ENCODE measurements around the gene ODC1.

Gene ODC1

DNA sequence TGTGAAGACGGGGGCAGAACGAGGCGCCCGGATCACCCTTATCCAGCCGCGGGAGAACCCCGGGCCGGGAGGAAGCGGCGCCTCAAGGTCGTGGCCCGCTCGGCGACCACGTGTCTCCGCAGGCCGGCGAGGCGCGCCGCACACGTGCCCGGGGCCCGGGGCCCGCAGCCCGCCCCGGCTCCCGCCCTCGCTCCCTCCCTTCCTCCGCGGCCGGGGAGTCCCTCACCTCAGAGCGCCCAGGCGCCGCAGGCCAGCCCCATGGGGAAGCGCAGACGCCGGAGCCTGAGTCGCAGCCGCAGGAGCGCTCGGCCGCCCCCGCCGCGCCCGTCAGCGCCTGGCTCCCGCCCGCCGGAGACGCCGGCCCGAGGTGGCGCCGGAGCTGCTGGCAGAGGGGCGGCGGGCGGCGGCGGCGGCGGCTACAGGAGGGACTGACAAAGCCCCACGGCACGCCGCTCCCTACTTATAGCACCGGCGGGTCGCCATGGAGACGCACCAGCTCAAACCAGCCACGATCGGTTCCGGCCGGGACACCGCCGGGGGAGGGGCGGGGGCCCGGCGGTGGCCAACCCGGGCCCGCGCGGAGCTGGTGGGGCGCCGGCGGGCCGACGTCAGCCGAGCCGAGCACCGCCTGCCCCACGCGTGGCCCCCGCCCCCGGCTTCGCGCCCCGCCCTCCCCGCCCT lies at the start of gene ODC1:
ODC1 (minus strand) TSS at position 433 of the 681 bp plus-strand sequence. CDS start 3,295 bp downstream, outside the sequence.
- peaks cover 41% of the 10 kb centered on the region for H3K79me2 ChIP-seq (ENCODE audit: insufficient read depth, low read length)
- peak within 1 kb of the TSS; percentile 85 for H2AFZ ChIP-seq (ENCODE audit: low read depth, low read length, severe bottlenecking)
- TF ChIP-seq, protein P1, sequence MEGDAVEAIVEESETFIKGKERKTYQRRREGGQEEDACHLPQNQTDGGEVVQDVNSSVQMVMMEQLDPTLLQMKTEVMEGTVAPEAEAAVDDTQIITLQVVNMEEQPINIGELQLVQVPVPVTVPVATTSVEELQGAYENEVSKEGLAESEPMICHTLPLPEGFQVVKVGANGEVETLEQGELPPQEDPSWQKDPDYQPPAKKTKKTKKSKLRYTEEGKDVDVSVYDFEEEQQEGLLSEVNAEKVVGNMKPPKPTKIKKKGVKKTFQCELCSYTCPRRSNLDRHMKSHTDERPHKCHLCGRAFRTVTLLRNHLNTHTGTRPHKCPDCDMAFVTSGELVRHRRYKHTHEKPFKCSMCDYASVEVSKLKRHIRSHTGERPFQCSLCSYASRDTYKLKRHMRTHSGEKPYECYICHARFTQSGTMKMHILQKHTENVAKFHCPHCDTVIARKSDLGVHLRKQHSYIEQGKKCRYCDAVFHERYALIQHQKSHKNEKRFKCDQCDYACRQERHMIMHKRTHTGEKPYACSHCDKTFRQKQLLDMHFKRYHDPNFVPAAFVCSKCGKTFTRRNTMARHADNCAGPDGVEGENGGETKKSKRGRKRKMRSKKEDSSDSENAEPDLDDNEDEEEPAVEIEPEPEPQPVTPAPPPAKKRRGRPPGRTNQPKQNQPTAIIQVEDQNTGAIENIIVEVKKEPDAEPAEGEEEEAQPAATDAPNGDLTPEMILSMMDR (IDR thresholded peaks at IDR 0.05; ENCODE audit: insufficient read depth, low read length, poor library complexity, severe bottlenecking): no peak
- no peak for TF ChIP-seq EZH2phosphoT487 (conservative IDR thresholded peaks at IDR 0.05; ENCODE audit: low read length)

DNA sequence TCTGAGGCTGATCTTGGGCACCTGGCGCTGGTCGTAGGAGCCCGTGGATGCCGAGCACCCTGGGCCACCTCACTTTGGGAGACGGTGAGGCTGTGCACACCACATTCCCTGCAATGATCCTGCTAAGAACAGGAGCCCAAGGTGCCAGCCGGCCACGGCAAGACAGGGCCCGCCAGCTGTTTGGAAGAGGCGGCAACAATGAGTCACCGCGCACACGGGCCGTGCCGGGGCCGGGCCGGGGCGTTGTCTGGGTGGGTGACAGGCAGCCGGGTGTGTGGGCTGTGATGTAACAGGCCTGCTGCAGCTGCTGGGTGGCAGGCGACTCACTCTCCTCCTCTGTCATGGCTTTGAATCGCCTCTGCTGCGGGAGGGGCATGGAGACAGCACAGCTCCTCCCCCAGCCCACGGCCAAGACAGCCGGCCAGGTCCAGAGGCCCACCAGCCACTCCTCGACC lies 49.7 kb upstream of the ODC1 start:
- no peaks in the 10 kb centered on the region for H3K9me2 ChIP-seq (replicated peaks; ENCODE audit: insufficient read depth, low read length)
- no peaks in the 10 kb centered on the region for H4K20me1 ChIP-seq (ENCODE audit: low read depth, low read length)
- no peak overlapping the region for H3K27ac ChIP-seq (ENCODE audit: low read depth, low read length)
- no peaks in the 10 kb centered on the region for H3K27me3 ChIP-seq (ENCODE audit: low read length)
- no peak overlapping the region for H2AFZ ChIP-seq (ENCODE audit: low read depth, low read length, severe bottlenecking)
- no peaks in the 10 kb centered on the region for H3K9me3 ChIP-seq (ENCODE audit: insufficient read depth, low read length)
- no peak overlapping the region for H3K4me3 ChIP-seq (ENCODE audit: insufficient read depth, low read length, poor library complexity, severe bottlenecking)
- H3F3A ChIP-seq (ENCODE audit: insufficient read depth): no peaks in the 10 kb centered on the region
- H3K4me2 ChIP-seq (ENCODE audit: low read depth, low read length, poor library complexity, severe bottlenecking): no peak overlapping the region
- TF ChIP-seq, protein P1 (IDR thresholded peaks at IDR 0.05; ENCODE audit: insufficient read depth, low read length, poor library complexity, severe bottlenecking): no peak
- no peak for TF ChIP-seq EZH2phosphoT487 (conservative IDR thresholded peaks at IDR 0.05; ENCODE audit: low read length)
- H3K79me2 ChIP-seq (ENCODE audit: insufficient read depth, low read length): no peaks in the 10 kb centered on the region
- H3K9ac ChIP-seq (ENCODE audit: low read length): no peak overlapping the region
- no peaks in the 10 kb centered on the region for H3K36me3 ChIP-seq (ENCODE audit: low read length)

More for the DNA sequence above, at the start of gene ODC1:
- H3K9me3 ChIP-seq (ENCODE audit: insufficient read depth, low read length): no peaks in the 10 kb centered on the region
- no peaks in the 10 kb centered on the region for H3K27me3 ChIP-seq (ENCODE audit: low read length)
- H3K9ac ChIP-seq (ENCODE audit: low read length): peak within 1 kb of the TSS; percentile 86
- H4K20me1 ChIP-seq (ENCODE audit: low read depth, low read length): peaks cover 30% of the 10 kb centered on the region
- H3K4me3 ChIP-seq (ENCODE audit: insufficient read depth, low read length, poor library complexity, severe bottlenecking): peak within 1 kb of the TSS; percentile 82
- H3K4me2 ChIP-seq (ENCODE audit: low read depth, low read length, poor library complexity, severe bottlenecking): peak within 1 kb of the TSS; percentile 97
- H3F3A ChIP-seq (ENCODE audit: insufficient read depth): peaks cover 36% of the 10 kb centered on the region
- no peaks in the 10 kb centered on the region for H3K9me2 ChIP-seq (replicated peaks; ENCODE audit: insufficient read depth, low read length)
- H3K36me3 ChIP-seq (ENCODE audit: low read length): peaks cover 27% of the 10 kb centered on the region
- peak within 1 kb of the TSS; percentile 86 for H3K27ac ChIP-seq (ENCODE audit: low read depth, low read length)

DNA sequence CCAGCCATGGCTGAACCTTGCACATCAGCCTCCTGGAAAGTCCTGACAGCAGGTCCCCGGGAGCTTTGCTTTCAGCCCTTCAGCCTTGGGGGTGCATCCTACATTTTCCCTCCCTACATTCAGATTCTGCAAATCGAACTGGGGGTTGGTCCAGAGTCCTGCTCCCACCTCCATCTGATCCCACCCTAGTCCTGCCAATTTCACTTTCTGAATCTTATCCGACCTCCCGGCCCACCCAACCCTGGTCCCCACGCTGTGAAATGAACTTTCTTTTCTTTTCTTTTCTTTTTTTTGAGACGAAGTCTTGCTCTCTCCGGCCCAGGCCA lies 47.8 kb upstream of the ODC1 start:
- TF ChIP-seq, protein P1 (IDR thresholded peaks at IDR 0.05; ENCODE audit: insufficient read depth, low read length, poor library complexity, severe bottlenecking): no peak
- TF ChIP-seq EZH2phosphoT487 (conservative IDR thresholded peaks at IDR 0.05; ENCODE audit: low read length): no peak
- H3K9ac ChIP-seq (ENCODE audit: low read length): no peak overlapping the region
- no peak overlapping the region for H3K4me3 ChIP-seq (ENCODE audit: insufficient read depth, low read length, poor library complexity, severe bottlenecking)
- H4K20me1 ChIP-seq (ENCODE audit: low read depth, low read length): no peaks in the 10 kb centered on the region
- H3K9me2 ChIP-seq (replicated peaks; ENCODE audit: insufficient read depth, low read length): no peaks in the 10 kb centered on the region
- H3K9me3 ChIP-seq (ENCODE audit: insufficient read depth, low read length): no peaks in the 10 kb centered on the region
- no peaks in the 10 kb centered on the region for H3K36me3 ChIP-seq (ENCODE audit: low read length)
- H2AFZ ChIP-seq (ENCODE audit: low read depth, low read length, severe bottlenecking): no peak overlapping the region
- H3K27me3 ChIP-seq (ENCODE audit: low read length): no peaks in the 10 kb centered on the region; the same call in 1 of the 2 replicates
- H3K27ac ChIP-seq (ENCODE audit: low read depth, low read length): no peak overlapping the region
- H3F3A ChIP-seq (ENCODE audit: insufficient read depth): no peaks in the 10 kb centered on the region
- no peaks in the 10 kb centered on the region for H3K79me2 ChIP-seq (ENCODE audit: insufficient read depth, low read length)
- H3K4me2 ChIP-seq (ENCODE audit: low read depth, low read length, poor library complexity, severe bottlenecking): no peak overlapping the region

All from SU-DHL-6 (cell line).